Gastrocnemius medialis (tissue), 4 donors: ENCODE measurements around the gene AHDC1. TPM values are rescaled to one million over a fixed set of nuclear protein-coding genes. Genes with fewer than 3 reads are reported as not detected.
A peak's percentile ranks its signal among the peaks of the same experiment; 100 is the strongest.

ENCODE experiments used
- ATAC-seq, 2 donors: fragments of 150-250 bp; one replicate each; pipeline ENCODE4 v1.9.1; 2016
- DNase-seq, 2 donors: peaks; one replicate each; pipeline ENCODE4 v3.0.0-alpha.2; 2019
- H3K27ac ChIP-seq, 4 donors: fragments of 200-600 bp; sonication (generic); 1 replicate in 1 of 4; 2 replicates in 3 of 4; pipeline ENCODE4 v1.5.1; 2016 to 2018; ENCODE audit warnings: mild to moderate bottlenecking in 2 of 4, moderate library complexity in 1 of 4
- H3K27me3 ChIP-seq, 3 donors: fragments of 200-600 bp; sonication (generic) in 2 of 3; 1 replicate in 1 of 3; 2 replicates in 2 of 3; pipeline versions ENCODE4 v1.5.1 to v1.6.0; 2016 to 2019; ENCODE audit warnings: mild to moderate bottlenecking in 1 of 3, moderate library complexity in 1 of 3
- H3K36me3 ChIP-seq, 2 donors: fragments of 200-600 bp; sonication (generic) in 1 of 2; one replicate each; pipeline ENCODE4 v1.5.1; 2017 to 2018
- H3K4me1 ChIP-seq, 2 donors: fragments of 200-600 bp; sonication (generic) in 1 of 2; one replicate each; pipeline ENCODE4 v1.5.1; 2016 to 2017; ENCODE audit warnings: mild to moderate bottlenecking in 2 of 2
- H3K4me3 ChIP-seq, 4 donors: fragments of 200-600 bp; sonication (generic) in 3 of 4; 1 replicate in 1 of 4; 2 replicates in 3 of 4; pipeline ENCODE4 v1.5.1; 2016 to 2019; ENCODE audit warnings: mild to moderate bottlenecking in 2 of 4
- H3K9me3 ChIP-seq, 3 donors: fragments of 200-600 bp; sonication (generic) in 2 of 3; 1 replicate in 1 of 3; 2 replicates in 2 of 3; pipeline ENCODE4 v1.5.1; 2016 to 2019
- POLR2A ChIP-seq, 2 donors: fragments of 450-650 bp; IDR thresholded peaks; one replicate each; pipeline ENCODE4 v1.6.1; 2017; ENCODE audit warnings: antibody characterized with exemption in 2 of 2, mild to moderate bottlenecking in 2 of 2, moderate library complexity in 2 of 2
- in situ Hi-C, 4 donors: fragments of 200-750 bp; cut with MboI; loops; one replicate each; pipeline versions ENCODE4 v1.15.0 to v1.8.0; 2017; ENCODE audit warnings: low sequenced_read_pairs in 4 of 4
- intact Hi-C: fragments of 100-400 bp; cut with DNase I; formaldehyde crosslinking; loops from one replicate; pipeline ENCODE4 v1.15.1; 2023; ENCODE audit warnings: low total_unique reads
- total RNA-seq, 4 donors: library from RNA; depleted of rRNA; stranded (reverse); fragments of >200 nt; gene quantifications; one replicate each; pipeline versions ENCODE4 v1.1.0 to v1.2.3, GENCODE V29; 2016
- TF ChIP-seq, protein P1 (sequence below), 5 experiments: fragments of 450-650 bp in 3 of 5; fragments of 200-600 bp in 2 of 5; sonication (generic) in 2 of 5; IDR thresholded peaks in 4 of 5; conservative IDR thresholded peaks in 1 of 5; 1 replicate in 4 of 5; 2 replicates in 1 of 5; pipeline ENCODE4 v1.5.1; 2016 to 2019; ENCODE audit warnings: antibody characterized with exemption in 5 of 5, mild to moderate bottlenecking in 3 of 5, moderate library complexity in 3 of 5

Gene AHDC1
- total RNA-seq, 4 donors from 2014 or later, result 22.2 to 57.9 (median 35.2) TPM

DNA sequence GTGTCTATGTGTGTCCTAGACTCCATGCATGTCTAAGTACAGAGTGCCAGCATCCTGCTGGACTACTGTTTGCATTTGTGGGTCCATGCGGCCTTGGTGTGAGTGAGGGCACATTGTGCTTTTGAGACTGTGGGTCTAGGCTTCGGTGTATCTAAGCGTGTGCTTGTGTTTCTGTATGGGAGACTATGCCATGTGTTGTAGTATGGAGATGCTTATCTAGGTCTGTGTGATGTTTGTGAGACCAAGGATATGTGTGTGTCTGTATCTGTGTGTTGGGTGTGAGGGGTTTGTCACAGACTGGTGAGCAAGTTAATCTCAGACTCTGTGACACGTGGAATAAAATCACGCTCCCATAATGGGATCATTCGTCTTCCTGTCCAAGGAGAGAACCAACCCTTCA, 14.5 kb downstream of the AHDC1 start:
- intact Hi-C loops (no loop called here), in situ Hi-C loops (no loop called here)
- TF ChIP-seq POLR2A (IDR thresholded peaks at IDR 0.05), result no peak
- TF ChIP-seq, protein P1, sequence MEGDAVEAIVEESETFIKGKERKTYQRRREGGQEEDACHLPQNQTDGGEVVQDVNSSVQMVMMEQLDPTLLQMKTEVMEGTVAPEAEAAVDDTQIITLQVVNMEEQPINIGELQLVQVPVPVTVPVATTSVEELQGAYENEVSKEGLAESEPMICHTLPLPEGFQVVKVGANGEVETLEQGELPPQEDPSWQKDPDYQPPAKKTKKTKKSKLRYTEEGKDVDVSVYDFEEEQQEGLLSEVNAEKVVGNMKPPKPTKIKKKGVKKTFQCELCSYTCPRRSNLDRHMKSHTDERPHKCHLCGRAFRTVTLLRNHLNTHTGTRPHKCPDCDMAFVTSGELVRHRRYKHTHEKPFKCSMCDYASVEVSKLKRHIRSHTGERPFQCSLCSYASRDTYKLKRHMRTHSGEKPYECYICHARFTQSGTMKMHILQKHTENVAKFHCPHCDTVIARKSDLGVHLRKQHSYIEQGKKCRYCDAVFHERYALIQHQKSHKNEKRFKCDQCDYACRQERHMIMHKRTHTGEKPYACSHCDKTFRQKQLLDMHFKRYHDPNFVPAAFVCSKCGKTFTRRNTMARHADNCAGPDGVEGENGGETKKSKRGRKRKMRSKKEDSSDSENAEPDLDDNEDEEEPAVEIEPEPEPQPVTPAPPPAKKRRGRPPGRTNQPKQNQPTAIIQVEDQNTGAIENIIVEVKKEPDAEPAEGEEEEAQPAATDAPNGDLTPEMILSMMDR (IDR thresholded peaks at IDR 0.05 in 4 of 5, conservative IDR thresholded peaks at IDR 0.05 in 1 of 5), result no peak
- Histone ChIP-seq H3K36me3 (no peaks in the 10 kb centered on the region), H3K27me3 (no peaks in the 10 kb centered on the region), H3K4me3 (no peak overlapping the region), H3K9me3 (no peaks in the 10 kb centered on the region), H3K27ac (peak overlapping the region; percentile 97 to 100 (median 100)), H3K4me1 (peaks cover 77 to 78% of the 10 kb centered on the region in 2 donors)
- no peak for ATAC-seq
- DNase-seq, result no peak

DNA sequence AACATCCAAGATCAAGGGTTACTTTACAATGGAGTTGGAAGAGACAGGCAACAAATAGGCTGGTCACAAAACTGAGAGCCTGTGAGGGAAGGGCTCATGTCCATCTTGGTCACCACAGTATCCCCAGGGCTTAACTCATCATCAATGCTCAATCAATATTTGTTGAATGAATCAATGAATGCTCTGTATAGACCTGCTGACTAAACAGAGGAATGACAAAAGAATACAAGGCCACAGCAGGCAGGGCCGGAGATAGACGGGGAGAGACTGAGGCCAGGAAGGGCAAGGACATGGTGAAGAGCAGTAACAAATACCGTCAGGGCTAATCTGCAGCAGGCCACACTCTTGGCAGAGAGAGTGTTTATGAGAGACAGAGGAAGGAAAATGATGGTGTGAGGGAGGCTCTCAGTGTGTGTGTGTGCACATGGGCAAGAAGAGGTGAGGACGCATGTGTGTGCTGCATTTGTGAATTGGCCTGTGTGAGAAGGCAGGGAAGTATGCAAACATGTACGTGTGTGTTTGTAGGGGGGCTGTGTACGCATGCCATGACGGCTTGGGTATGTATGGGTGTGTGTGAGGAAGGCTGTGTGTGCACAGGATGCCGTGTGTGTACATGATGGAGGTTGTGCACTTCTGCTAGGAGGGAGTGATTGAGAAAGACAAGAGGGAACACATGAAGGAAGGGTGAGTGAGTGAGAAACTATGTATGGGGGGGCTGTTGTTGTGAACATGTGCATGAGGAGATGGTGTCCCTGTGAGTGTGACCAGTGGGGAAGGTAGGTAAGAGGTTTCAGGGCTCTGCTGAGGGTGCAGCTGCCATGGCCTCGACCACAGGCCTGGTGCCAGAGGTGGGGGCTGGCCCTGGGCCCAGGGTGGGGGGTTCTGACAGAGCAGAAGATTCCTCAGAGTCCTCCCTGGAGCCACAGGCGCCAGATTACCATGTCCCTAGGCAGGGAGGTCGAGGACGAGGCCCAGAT, 15.4 kb downstream of the AHDC1 start:
- in situ Hi-C loops (no loop called here), intact Hi-C loops (no loop called here)
- TF ChIP-seq POLR2A (IDR thresholded peaks at IDR 0.05), result no peak
- TF ChIP-seq, protein P1 (IDR thresholded peaks at IDR 0.05 in 4 of 5, conservative IDR thresholded peaks at IDR 0.05 in 1 of 5), result no peak
- Histone ChIP-seq H3K4me3 (no peak overlapping the region), H3K27me3 (no peaks in the 10 kb centered on the region), H3K36me3 (no peaks in the 10 kb centered on the region), H3K9me3 (no peaks in the 10 kb centered on the region), H3K4me1 (peaks cover 75 to 78% of the 10 kb centered on the region in 2 donors), H3K27ac (peak overlapping the region; percentile 97 to 100 (median 100))
- no peak for DNase-seq
- peak; percentile 47 to 79 for ATAC-seq

DNA sequence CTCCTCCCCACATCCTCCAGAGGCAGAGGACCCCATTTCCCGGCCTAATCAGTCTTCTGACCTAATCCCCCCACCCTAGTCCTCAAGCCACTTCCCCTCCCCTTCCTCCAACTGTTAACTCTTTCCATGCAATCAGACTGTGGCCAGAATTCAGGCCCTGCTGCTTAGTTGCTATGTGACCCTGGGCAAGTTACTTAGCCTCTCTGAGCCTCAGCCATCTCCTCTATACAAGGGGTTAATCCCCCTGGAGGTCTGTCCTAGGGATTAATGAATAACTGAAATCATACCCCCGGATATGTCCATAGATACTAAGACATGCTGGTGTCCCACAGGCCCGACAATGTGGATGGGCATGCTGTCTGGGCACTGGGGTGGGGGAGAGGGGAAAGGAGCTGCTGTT, 18.3 kb downstream of the AHDC1 start:
- intact Hi-C loops, result no loop called here
- Histone ChIP-seq H3K4me3 (no peak overlapping the region), H3K27me3 (no peaks in the 10 kb centered on the region), H3K4me1 (peaks cover 64 to 76% of the 10 kb centered on the region in 2 donors), H3K36me3 (no peaks in the 10 kb centered on the region), H3K9me3 (no peaks in the 10 kb centered on the region), H3K27ac (peak overlapping the region; percentile 24 to 100 (median 98))
- ATAC-seq (no peak), DNase-seq (no peak)
- TF ChIP-seq, protein P1 (IDR thresholded peaks at IDR 0.05 in 4 of 5, conservative IDR thresholded peaks at IDR 0.05 in 1 of 5), result no peak
- TF ChIP-seq POLR2A (IDR thresholded peaks at IDR 0.05), result no peak
- in situ Hi-C loops, result no loop called here

DNA sequence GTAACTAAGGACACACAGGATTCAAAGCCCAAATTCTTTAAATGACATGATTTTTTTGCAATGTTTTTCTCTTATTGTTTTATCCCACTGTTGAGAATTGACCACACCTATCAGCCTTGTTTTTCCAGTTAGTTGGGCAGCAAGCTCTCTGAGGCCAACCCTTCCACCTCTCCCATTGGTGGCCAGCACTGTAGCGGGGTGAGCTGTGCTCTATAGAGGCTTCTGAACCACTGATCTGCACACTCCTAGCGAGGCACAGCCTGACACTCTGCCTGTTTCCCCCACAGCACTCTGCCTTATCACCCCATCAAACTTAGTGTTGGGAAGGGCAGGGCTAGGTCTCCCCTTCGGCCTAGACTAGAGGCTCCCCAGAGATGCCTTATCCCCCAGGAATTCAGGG, 19.5 kb downstream of the AHDC1 start:
- in situ Hi-C loops, result no loop called here
- DNase-seq, result no peak
- no peaks in the 10 kb centered on the region for H3K27me3 ChIP-seq
- TF ChIP-seq, protein P1 (IDR thresholded peaks at IDR 0.05 in 4 of 5, conservative IDR thresholded peaks at IDR 0.05 in 1 of 5), result no peak
- TF ChIP-seq POLR2A (IDR thresholded peaks at IDR 0.05), result no peak
- ATAC-seq, result no peak
- intact Hi-C loops, result no loop called here
- H3K4me3 ChIP-seq, result no peak overlapping the region
- H3K4me1 ChIP-seq, result peaks cover 59 to 75% of the 10 kb centered on the region in 2 donors
- no peaks in the 10 kb centered on the region for H3K9me3 ChIP-seq
- H3K27ac ChIP-seq, result peak overlapping the region; percentile 34 to 100 (median 98)
- H3K36me3 ChIP-seq, result no peaks in the 10 kb centered on the region
